ENCODE measurements around the gene FGFBP1. TPM values are rescaled to one million over a fixed set of nuclear protein-coding genes. Genes with fewer than 3 reads are reported as not detected.

The FGFBP1 gene
- total and polyA plus RNA-seq, 2 donors (not counting 3 experiments of a cell fraction or from before 2014, with no cell fraction given) = not detected

DNA sequence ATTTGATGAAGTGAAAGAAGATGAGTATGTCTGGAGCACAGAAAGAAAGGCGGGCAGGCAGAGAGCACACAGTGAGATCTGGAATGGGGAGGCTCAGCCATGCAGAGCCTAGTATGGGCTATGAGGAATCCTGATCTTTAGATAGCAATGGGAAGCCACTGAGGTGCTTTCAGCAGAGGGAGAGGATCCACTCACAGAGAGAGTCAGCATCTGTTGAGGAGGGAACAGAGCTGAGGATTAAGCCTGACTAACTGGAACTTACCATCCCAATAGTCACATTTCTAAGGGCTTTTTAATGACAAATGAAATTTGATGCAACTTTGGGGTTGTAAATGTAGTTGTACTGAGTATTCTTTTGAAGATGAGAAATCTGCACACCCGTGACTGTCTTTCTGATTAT is 45.1 kb upstream of the FGFBP1 start:
- dilution Hi-C loops (cut with MboI; ENCODE audit: extremely low pct_ligation_motif_present, low sequenced_read_pairs) = no loop called here
- POLR2A ChIA-PET = no interaction called here
- H3K9me3 ChIP-seq (replicated peaks; ENCODE audit: control insufficient read depth, insufficient read depth, low read length) = no peaks in the 10 kb centered on the region
- H2AFZ ChIP-seq (ENCODE audit: low read depth, low read length) = no peak overlapping the region
- H3K4me2 ChIP-seq (ENCODE audit: insufficient read depth, low read length) = no peak overlapping the region
- no peaks in the 10 kb centered on the region for H4K20me1 ChIP-seq (replicated peaks; ENCODE audit: control insufficient read depth, extremely low read depth, insufficient read depth, low read length)
- TF ChIP-seq GATA2 (IDR thresholded peaks at IDR 0.05; ENCODE audit: insufficient read depth, insufficient read length, low read depth, low read length) (no peak), POLR2AphosphoS5 (IDR thresholded peaks at IDR 0.05; ENCODE audit: insufficient read depth, low read depth, low read length) (no peak), EZH2 (IDR thresholded peaks at IDR 0.05; ENCODE audit: borderline replicate concordance, low read depth, low read length, severe bottlenecking) (no peak), MYC (IDR thresholded peaks at IDR 0.05; ENCODE audit: low read depth, low read length) (no peak), JUN (IDR thresholded peaks at IDR 0.05; ENCODE audit: borderline replicate concordance, insufficient read depth, insufficient read length, low read depth) (no peak), FOS (IDR thresholded peaks at IDR 0.05; ENCODE audit: borderline replicate concordance, insufficient read depth, low read length) (no peak), POLR2A (IDR thresholded peaks at IDR 0.05; ENCODE audit: low read depth, low read length) (no peak)
- TF ChIP-seq, protein P1, sequence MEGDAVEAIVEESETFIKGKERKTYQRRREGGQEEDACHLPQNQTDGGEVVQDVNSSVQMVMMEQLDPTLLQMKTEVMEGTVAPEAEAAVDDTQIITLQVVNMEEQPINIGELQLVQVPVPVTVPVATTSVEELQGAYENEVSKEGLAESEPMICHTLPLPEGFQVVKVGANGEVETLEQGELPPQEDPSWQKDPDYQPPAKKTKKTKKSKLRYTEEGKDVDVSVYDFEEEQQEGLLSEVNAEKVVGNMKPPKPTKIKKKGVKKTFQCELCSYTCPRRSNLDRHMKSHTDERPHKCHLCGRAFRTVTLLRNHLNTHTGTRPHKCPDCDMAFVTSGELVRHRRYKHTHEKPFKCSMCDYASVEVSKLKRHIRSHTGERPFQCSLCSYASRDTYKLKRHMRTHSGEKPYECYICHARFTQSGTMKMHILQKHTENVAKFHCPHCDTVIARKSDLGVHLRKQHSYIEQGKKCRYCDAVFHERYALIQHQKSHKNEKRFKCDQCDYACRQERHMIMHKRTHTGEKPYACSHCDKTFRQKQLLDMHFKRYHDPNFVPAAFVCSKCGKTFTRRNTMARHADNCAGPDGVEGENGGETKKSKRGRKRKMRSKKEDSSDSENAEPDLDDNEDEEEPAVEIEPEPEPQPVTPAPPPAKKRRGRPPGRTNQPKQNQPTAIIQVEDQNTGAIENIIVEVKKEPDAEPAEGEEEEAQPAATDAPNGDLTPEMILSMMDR (IDR thresholded peaks at IDR 0.05; ENCODE audit: extremely low read depth in 1 of 2, insufficient read depth in 1 of 2, low read depth in 1 of 2, low read length in 2 of 2) = no peak
- TF ChIP-seq, protein P2, sequence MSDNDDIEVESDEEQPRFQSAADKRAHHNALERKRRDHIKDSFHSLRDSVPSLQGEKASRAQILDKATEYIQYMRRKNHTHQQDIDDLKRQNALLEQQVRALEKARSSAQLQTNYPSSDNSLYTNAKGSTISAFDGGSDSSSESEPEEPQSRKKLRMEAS (IDR thresholded peaks at IDR 0.05; ENCODE audit: insufficient read depth, insufficient read length) = no peak
- no peaks in the 10 kb centered on the region for H3K79me2 ChIP-seq (ENCODE audit: control insufficient read depth, insufficient read depth, low read length)
- no peak for DNase-seq (ENCODE audit: low read depth, low spot score)
- H3K27ac ChIP-seq (ENCODE audit: insufficient read depth, low read depth, low read length) = no peak overlapping the region
- intact Hi-C loops (cut with micrococcal nuclease) = no loop called here
- no peak overlapping the region for H3K4me3 ChIP-seq (replicated peaks in 1 of 3; ENCODE audit: insufficient read depth in 1 of 3, low read depth in 1 of 3, low read length in 3 of 3)
- H3K9me1 ChIP-seq (replicated peaks; ENCODE audit: control insufficient read depth, extremely low read depth, insufficient read depth, low read length) = no peaks in the 10 kb centered on the region
- no peak for FAIRE-seq
- H3K4me1 ChIP-seq (ENCODE audit: control insufficient read depth, extremely low read depth, insufficient read depth, low read length) = no peaks in the 10 kb centered on the region
- no peaks in the 10 kb centered on the region for H3K36me3 ChIP-seq (ENCODE audit: control insufficient read depth in 2 of 2, extremely low read depth in 1 of 2, insufficient read depth in 2 of 2, low read length in 2 of 2)
- no peak overlapping the region for H3K9ac ChIP-seq (replicated peaks; ENCODE audit: extremely low read depth, insufficient read depth, low read length)
- BruUV-seq (replicated peaks) = no TSS peak
- CTCF ChIA-PET = interaction anchor here (0.9 kb wide), 1 partner anchor 18 kb away, joined by 3 read pairs; no protein-coding TSS in a partner anchor
- no peaks in the 10 kb centered on the region for H3K27me3 ChIP-seq (ENCODE audit: control insufficient read depth in 2 of 2, insufficient read depth in 2 of 2, low read length in 2 of 2)
